ENCODE measurements around the gene SH2D1B. TPM values are rescaled to one million over a fixed set of nuclear protein-coding genes. Genes with fewer than 3 reads are reported as not detected.
A peak's percentile ranks its signal among the peaks of the same experiment; 100 is the strongest.
"Not testable (repeated sequence)": the region's sequence is repeated elsewhere in the genome, so short reads cannot be mapped to it uniquely, and the experiment has no call there.

The SH2D1B gene, protein sequence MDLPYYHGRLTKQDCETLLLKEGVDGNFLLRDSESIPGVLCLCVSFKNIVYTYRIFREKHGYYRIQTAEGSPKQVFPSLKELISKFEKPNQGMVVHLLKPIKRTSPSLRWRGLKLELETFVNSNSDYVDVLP
- total RNA-seq = under 1 TPM in 7 of 8 experiments, not detected in 1; 0.05 to 1.00 (median 0.21) TPM

DNA sequence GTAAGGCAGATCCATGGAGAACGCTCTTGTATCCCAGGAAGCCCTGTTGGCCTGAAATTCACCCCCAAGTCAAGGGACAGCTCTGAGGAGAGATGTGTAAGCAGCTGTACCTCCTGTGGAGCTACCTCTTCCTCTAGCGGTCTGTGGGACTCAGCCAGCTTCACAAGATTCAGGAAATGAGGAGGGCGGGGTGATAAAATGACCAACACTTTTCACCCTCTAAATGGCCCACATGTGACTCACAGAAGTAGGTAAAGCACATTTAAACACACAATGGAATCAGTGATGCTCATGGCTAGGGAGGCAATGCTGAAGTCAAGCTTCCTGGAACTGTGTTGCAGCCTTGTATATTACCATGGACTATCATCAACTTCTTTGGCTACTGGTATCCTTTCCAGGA is at the start of gene SH2D1B:
SH2D1B (minus strand) TSS at position 135 of the 400 bp plus-strand sequence; CDS start at position 15, 120 bp downstream.
- peak in 2 of 8 experiments; percentile 53 to 71 for ATAC-seq (replicated peaks in 6 of 8)
- WGBS, 10 experiments = 53 to 93% (median 84%) methylated on average over 1 to 3 of the region's 3 CpGs; no CpG with 5 or more reads in 6 of the 10 experiments
- H3K27ac ChIP-seq = no peak within 1 kb of the TSS
- in situ Hi-C loops (cut with MboI; ENCODE audit: low pct_unique_long_range_greater_than_20kb in 2 of 9, low sequenced_read_pairs in 9 of 9, unreplicated experiment in 9 of 9) = no loop called here
- no peak within 1 kb of the TSS for H3K4me3 ChIP-seq
- H3K4me1 ChIP-seq (replicated peaks in 1 of 2) = no peaks in the 10 kb centered on the region

DNA sequence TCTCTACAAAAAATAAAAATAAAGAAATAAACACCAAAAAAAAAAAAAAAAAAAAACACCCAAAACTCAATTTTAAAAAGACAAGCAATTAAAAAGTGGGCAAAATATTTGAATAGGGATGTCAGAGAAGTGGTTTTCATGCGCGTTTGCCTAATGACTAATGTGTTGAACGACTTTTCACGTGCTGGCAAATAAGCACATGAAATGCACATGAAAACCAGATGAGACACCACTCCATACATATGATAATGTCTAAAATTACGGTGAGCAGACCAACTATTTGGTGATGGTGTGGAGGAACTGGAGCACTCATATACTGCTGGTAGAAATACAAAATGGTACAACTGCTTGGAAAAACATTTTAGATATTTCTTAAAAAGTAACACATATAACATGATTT is 46.3 kb upstream of the SH2D1B start:
- no peak overlapping the region for H3K27ac ChIP-seq
- H3K4me3 ChIP-seq = no peak overlapping the region
- WGBS, 10 experiments = 2 to 96% (median 49%) methylated on average over 3 to 5 of the region's 5 CpGs
- in situ Hi-C loops (cut with MboI; ENCODE audit: low pct_unique_long_range_greater_than_20kb in 2 of 9, low sequenced_read_pairs in 9 of 9, unreplicated experiment in 9 of 9) = no loop called here
- ATAC-seq (replicated peaks in 6 of 8) = peak in 3 of 8 experiments; percentile 61 to 85 (median 81)
- no peaks in the 10 kb centered on the region for H3K4me1 ChIP-seq (replicated peaks in 1 of 2)

DNA sequence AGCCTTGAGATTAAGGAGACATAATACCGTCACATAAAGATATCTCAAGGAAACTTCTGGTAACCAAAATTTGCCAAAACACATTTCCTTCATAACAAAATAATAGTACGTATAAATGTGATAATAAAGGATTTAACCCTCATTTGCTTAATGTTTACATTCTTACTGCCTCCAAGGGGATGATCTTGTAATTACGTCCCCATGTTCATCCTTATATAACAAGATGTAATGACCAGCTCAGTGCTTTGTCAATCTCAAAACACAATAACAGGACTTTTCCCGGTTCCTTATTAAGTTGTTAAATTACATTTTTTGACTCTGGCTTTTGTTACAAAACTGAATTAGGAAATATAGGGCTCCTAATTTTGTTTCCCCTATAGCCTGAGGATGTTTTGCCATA is 44.4 kb upstream of the SH2D1B start:
- Histone ChIP-seq H3K4me3 (no peak overlapping the region), H3K4me1 (replicated peaks in 1 of 2) (no peaks in the 10 kb centered on the region), H3K27ac (no peak overlapping the region)
- WGBS, 10 experiments = 73 to 100% (median 95%) methylated on average over 4 of the region's 4 CpGs
- no peak for ATAC-seq (replicated peaks in 6 of 8)
- in situ Hi-C loops (cut with MboI; ENCODE audit: low pct_unique_long_range_greater_than_20kb in 2 of 9, low sequenced_read_pairs in 9 of 9, unreplicated experiment in 9 of 9) = no loop called here

DNA sequence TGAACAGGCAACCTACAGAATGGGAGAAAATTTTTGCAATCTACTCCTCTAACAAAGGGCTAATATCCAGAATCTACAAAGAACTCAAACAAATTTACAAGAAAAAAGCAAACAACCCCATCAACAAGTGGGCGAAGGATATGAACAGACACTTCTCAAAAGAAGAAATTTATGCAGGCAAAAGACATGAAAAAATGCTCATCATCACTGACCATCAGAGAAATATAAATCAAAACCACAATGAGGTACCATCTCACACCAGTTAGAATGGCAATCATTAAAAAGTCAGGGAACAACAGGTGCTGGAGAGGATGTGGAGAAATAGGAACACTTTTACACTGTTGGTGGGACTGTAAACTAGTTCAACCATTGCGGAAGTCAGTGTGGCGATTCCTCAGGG is 42.4 kb upstream of the SH2D1B start:
- H3K4me1 ChIP-seq (replicated peaks in 1 of 2); H3K27ac ChIP-seq; in situ Hi-C loops (cut with MboI; ENCODE audit: low pct_unique_long_range_greater_than_20kb in 2 of 9, low sequenced_read_pairs in 9 of 9, unreplicated experiment in 9 of 9); ATAC-seq (replicated peaks in 6 of 8); H3K4me3 ChIP-seq: not testable (repeated sequence)
- no CpG with 5 or more reads among the region's 3 CpGs for WGBS, 10 experiments

DNA sequence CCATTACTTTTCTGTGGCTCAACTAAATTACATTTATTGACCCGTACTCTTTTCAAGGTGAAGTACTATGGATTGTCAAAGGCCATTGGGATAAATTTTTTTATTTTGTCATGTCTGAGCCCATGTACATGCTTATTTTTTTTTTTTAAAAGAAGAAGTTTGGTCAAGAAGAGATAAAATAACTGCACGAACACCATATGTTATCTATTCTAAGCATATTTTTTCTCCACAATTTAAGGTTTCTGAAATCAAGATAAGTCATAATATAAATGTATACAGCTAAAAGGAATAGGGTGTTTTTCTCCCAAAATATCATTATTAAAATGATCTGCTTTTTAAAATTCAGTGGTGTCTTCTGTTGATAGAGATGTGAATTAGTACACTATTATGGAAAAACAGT is 35.0 kb upstream of the SH2D1B start:
- Histone ChIP-seq H3K27ac (no peak overlapping the region), H3K4me1 (replicated peaks in 1 of 2) (no peaks in the 10 kb centered on the region), H3K4me3 (no peak overlapping the region)
- WGBS, 10 experiments = 0 to 100% (median 75%) methylated on average over 1 to 2 of the region's 2 CpGs
- no peak for ATAC-seq (replicated peaks in 6 of 8)
- in situ Hi-C loops (cut with MboI; ENCODE audit: low pct_unique_long_range_greater_than_20kb in 2 of 9, low sequenced_read_pairs in 9 of 9, unreplicated experiment in 9 of 9) = no loop called here

DNA sequence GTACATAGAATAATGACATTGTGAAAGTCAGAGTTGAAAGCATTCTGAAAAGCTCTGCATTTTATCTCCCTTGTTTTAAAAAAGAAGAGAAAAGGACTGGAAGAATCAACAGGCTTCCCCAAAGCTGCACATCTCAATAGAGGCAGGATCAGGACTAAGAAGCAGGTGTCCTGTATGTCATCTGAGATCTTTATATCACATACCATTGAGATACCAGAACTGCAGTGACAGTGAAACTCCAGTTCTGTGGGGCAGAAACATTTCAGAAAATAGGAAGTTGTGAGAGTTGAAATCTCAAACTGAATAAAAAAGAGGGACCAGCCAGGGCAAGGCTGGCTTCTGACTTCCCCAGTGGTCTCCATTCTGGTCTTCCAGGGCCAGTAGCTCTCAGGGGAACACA is 33.0 kb upstream of the SH2D1B start:
- in situ Hi-C loops (cut with MboI; ENCODE audit: low pct_unique_long_range_greater_than_20kb in 2 of 9, low sequenced_read_pairs in 9 of 9, unreplicated experiment in 9 of 9) = no loop called here
- H3K4me1 ChIP-seq (replicated peaks in 1 of 2) = no peaks in the 10 kb centered on the region
- ATAC-seq (replicated peaks in 6 of 8) = no peak
- H3K27ac ChIP-seq = no peak overlapping the region
- H3K4me3 ChIP-seq = no peak overlapping the region

DNA sequence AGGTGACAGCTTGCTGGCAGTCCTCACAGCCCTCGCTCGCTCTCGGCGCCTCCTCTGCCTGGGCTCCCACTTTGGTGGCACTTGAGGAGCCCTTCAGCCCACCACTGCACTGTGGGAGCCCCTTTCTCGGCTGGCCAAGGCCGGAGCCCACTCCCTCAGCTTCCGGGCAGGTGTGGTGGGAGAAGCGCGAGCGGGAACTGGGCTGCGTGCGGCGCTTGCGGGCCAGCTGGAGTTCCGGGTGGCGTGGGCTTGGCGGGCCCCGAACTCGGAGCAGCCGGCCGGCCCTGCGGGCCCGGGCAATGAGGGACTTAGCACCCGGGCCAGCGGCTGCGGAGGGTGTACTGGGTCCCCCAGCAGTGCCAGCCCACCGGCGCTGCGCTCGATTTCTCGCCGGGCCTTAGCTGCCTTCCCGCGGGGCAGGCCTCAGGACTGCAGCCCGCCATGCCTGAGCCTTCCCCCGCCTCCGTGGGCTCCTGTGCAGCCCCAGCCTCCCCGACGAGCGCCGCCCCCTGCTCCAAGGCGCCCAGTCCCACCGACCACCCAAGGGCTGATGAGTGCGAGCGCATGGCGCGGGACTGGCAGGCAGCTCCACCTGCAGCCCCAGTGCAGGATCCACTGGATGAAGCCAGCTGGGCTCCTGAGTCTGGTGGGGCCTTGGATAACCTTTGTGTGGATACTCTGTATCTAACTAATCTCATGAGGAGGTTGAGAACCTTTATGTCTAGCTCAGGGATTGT is 21.2 kb upstream of the SH2D1B start:
- 88 to 96% (median 90%) methylated on average over 2 to 15 of the region's 47 CpGs; no CpG with 5 or more reads in 7 of the 10 experiments for WGBS, 10 experiments
- H3K4me1 ChIP-seq (replicated peaks in 1 of 2); H3K27ac ChIP-seq; in situ Hi-C loops (cut with MboI; ENCODE audit: low pct_unique_long_range_greater_than_20kb in 2 of 9, low sequenced_read_pairs in 9 of 9, unreplicated experiment in 9 of 9); H3K4me3 ChIP-seq; ATAC-seq (replicated peaks in 6 of 8): not testable (repeated sequence)

DNA sequence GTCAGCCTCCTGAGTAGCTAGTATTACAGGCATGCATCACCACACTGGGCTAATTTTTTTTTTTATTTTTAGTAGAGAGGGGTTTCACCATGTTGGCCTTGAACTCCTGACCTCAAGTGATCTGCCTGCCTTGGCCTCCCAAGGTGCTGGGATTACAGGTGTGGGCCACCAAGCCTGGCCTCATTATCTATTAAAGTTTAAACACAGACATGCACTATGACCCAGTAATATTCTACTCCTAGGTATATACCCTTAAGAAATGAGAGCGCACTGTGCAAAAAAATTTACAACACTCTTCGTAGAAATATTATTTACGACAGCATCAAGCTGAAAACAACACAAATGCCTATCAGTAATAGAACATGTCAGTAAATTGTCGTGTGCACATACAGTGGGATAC is 18.6 kb upstream of the SH2D1B start:
- H3K4me3 ChIP-seq = no peak overlapping the region

DNA sequence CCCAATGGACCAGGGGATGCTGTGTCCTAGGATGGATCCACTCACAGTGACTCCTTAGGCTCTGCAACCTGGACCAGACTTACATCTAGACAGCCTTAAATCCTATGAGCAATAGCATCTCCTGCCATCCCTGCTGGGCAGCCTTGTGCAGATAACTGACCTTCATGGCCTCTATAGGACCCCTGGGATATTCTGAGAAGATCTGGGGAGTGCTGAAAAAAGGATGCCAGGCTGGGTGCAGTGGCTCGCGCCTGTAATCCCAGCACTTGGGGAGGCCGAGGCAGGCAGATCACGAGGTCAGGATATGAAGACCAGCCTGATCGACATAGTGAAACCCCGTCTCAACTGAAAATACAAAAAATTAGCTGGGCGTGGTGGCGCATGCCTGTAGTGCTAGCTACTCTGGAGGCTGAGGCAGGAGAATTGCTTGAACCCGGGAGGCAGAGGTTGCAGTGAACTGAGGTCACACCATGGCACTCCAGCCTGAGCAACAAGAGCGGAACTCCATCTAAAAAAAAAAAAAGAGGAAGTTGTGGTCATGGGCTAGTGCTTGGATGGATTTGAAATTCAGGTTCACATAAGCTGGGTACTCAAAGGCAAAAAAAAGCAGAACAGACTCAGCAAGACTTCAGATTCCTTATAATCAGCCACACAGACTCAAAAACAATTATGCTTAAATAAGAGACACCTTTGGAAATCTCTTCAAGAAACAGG is 10.9 kb upstream of the SH2D1B start:
- no peak for ATAC-seq (replicated peaks in 6 of 8)
- no peaks in the 10 kb centered on the region for H3K4me1 ChIP-seq (replicated peaks in 1 of 2)
- no peak overlapping the region for H3K4me3 ChIP-seq
- in situ Hi-C loops (cut with MboI; ENCODE audit: low pct_unique_long_range_greater_than_20kb in 2 of 9, low sequenced_read_pairs in 9 of 9, unreplicated experiment in 9 of 9) = no loop called here
- no peak overlapping the region for H3K27ac ChIP-seq
- 51 to 92% (median 80%) methylated on average over 2 to 10 of the region's 10 CpGs; no CpG with 5 or more reads in 1 of the 10 experiments for WGBS, 10 experiments

More for the DNA sequence above, 18.6 kb upstream of the SH2D1B start:
- no peaks in the 10 kb centered on the region for H3K4me1 ChIP-seq (replicated peaks in 1 of 2)
- in situ Hi-C loops (cut with MboI; ENCODE audit: low pct_unique_long_range_greater_than_20kb in 2 of 9, low sequenced_read_pairs in 9 of 9, unreplicated experiment in 9 of 9) = no loop called here
- WGBS, 10 experiments = 10 to 100% (median 87%) methylated on average over 2 to 4 of the region's 4 CpGs; no CpG with 5 or more reads in 3 of the 10 experiments
- no peak overlapping the region for H3K27ac ChIP-seq
- ATAC-seq (replicated peaks in 6 of 8) = no peak

DNA sequence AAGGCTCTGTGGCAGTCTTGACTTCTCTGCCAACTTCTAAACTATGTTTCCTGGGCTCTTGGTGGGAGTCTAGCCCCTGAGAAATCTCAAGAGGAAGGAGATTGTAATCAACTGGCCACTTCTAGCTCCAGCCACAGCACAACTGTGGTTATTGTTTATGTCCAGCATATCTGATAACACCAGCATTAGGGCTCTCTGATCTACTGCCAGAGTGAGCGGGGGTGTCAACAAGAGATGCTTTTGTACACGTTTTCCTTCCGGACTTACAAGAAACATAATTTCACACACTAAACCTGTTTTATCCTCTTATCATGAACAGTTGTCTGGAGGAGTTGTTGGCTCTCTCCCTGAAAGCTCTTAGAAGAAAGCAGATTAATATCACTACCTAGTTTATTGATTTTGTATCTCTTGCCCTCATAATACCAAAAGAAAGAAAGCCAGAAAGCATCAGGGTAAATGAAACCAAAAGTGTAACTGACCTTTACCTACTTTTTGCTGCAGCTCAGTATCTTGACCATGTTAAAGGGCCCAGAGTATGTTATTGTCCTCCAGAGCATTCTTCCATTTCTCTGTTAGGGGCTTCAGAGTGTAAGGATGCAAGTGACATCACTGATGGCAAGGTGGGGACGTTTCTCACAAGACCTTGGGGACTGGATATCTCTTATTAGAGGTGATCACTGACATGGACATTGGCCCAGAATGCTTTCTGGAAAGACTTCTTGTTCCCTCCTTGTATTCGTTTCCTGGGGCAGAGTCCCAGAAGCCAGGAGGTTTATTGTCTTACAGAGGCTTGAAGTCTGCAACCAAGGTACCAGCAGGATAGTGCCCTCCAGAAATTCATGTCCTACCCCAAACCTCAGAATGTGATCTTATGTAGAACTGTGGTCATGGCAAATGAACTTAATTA is 9.6 kb upstream of the SH2D1B start:
- no peak for ATAC-seq (replicated peaks in 6 of 8)
- Histone ChIP-seq H3K27ac (no peak overlapping the region), H3K4me3 (no peak overlapping the region), H3K4me1 (replicated peaks in 1 of 2) (no peaks in the 10 kb centered on the region)
- in situ Hi-C loops (cut with MboI; ENCODE audit: low pct_unique_long_range_greater_than_20kb in 2 of 9, low sequenced_read_pairs in 9 of 9, unreplicated experiment in 9 of 9) = no loop called here
- 33 to 79% (median 62%) methylated on average over 2 to 5 of the region's 5 CpGs; no CpG with 5 or more reads in 2 of the 10 experiments for WGBS, 10 experiments

DNA sequence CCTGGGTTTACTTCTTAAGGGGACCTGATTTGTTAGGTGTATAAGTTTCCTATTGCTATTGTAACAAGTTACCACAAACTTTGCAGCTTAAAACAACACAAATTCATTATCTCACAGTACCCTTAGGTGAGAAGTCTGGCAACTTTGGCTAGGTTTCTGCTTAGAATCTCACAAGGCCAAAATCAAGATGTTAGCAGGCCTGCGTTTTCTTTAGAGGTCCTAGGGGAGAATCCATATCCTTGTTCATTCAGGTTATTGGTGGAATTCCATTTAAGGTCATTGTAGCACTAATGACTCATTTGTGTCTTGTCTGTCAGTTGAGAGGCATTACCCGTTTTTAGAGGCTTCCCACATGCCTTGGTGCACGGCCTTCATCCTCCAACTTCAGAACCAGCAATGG is 8.2 kb upstream of the SH2D1B start:
- 20 to 92% (median 79%) methylated on average over 1 to 3 of the region's 3 CpGs; no CpG with 5 or more reads in 3 of the 10 experiments for WGBS, 10 experiments
- ATAC-seq (replicated peaks in 6 of 8) = no peak
- Histone ChIP-seq H3K4me3 (no peak overlapping the region), H3K4me1 (replicated peaks in 1 of 2) (no peaks in the 10 kb centered on the region), H3K27ac (no peak overlapping the region)
- in situ Hi-C loops (cut with MboI; ENCODE audit: low pct_unique_long_range_greater_than_20kb in 2 of 9, low sequenced_read_pairs in 9 of 9, unreplicated experiment in 9 of 9) = no loop called here

DNA sequence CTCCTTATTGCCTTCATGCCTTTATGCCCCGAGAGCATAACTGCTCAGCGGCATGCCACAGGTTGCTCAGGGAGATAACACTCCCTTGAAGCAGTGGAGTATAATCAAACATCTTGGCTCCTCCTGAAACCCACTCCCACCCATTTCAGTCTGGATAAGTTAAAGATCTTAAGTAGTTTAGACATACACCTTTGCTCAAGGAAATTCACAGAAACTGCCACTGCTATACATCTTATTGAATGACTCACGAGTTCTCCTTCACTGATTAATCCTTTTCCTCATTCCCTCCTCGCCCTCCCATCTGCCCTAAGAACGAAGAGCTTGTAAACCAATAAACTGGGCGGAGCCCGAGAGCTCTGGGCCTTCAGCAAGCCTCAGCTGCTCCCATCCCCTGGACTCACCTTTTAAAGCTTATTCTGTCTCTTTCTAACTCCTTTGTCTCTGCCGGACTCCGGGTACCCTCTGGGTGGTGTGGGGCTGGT is 7.6 kb upstream of the SH2D1B start:
- WGBS, 10 experiments = 40 to 94% (median 67%) methylated on average over 2 to 9 of the region's 9 CpGs; no CpG with 5 or more reads in 2 of the 10 experiments
- peak in 1 of 8 experiments; percentile 27 for ATAC-seq (replicated peaks in 6 of 8)
- H3K27ac ChIP-seq; H3K4me1 ChIP-seq (replicated peaks in 1 of 2); H3K4me3 ChIP-seq; in situ Hi-C loops (cut with MboI; ENCODE audit: low pct_unique_long_range_greater_than_20kb in 2 of 9, low sequenced_read_pairs in 9 of 9, unreplicated experiment in 9 of 9): not testable (repeated sequence)

Measured in motor neuron (in vitro differentiated cells).